AG10803 (cell line): Measurements from ENCODE around the gene SDCCAG8.
A peak's percentile ranks its signal among the peaks of the same experiment; 100 is the strongest.

Source experiments
- DNase-seq: peaks from one replicate; pipeline ENCODE4 v3.0.0; 2010; ENCODE audit warnings: low read depth
- H3K4me3 ChIP-seq: 2 replicates; pipeline ENCODE4 v1.5.1; 2011; ENCODE audit warnings: mild to moderate bottlenecking, low read length, control low read depth
- CTCF ChIP-seq: conservative IDR thresholded peaks from 2 replicates; pipeline ENCODE4 v1.5.1; 2011; ENCODE audit warnings: mild to moderate bottlenecking, low read length, control low read depth, inconsistent platforms

The SDCCAG8 gene

GRCh38 chr1:243281672-243282071, 25.8 kb downstream of the SDCCAG8 start:
- no peak overlapping the region for H3K4me3 ChIP-seq
- TF ChIP-seq CTCF: no peak
- DNase-seq: no peak

- DNase-seq: no peak
- no peak for TF ChIP-seq CTCF
- no peak overlapping the region for H3K4me3 ChIP-seq
Measured at GRCh38 chr1:243286409-243287122, 30.7 kb downstream of the SDCCAG8 start.

GRCh38 chr1:243287123-243287460, 31.3 kb downstream of the SDCCAG8 start:
- no peak overlapping the region for H3K4me3 ChIP-seq
- TF ChIP-seq CTCF: no peak
- DNase-seq: no peak

GRCh38 chr1:243287652-243288051, 31.8 kb downstream of the SDCCAG8 start:
- TF ChIP-seq CTCF: no peak
- DNase-seq: peak; percentile 77
- H3K4me3 ChIP-seq: no peak overlapping the region

- no peak for TF ChIP-seq CTCF
- no peak for DNase-seq
- no peak overlapping the region for H3K4me3 ChIP-seq
Measured at GRCh38 chr1:243288062-243288461, 32.2 kb downstream of the SDCCAG8 start.

- peak; percentile 61 for DNase-seq
- no peak overlapping the region for H3K4me3 ChIP-seq
- TF ChIP-seq CTCF: no peak
Measured at GRCh38 chr1:243291292-243291691, 35.5 kb downstream of the SDCCAG8 start.

- no peak for TF ChIP-seq CTCF
- no peak for DNase-seq
- no peak overlapping the region for H3K4me3 ChIP-seq
Measured at GRCh38 chr1:243292117-243292516, 36.3 kb downstream of the SDCCAG8 start.
